ENCODE measurements around the gene DEPDC1B.

The DEPDC1B gene

DNA sequence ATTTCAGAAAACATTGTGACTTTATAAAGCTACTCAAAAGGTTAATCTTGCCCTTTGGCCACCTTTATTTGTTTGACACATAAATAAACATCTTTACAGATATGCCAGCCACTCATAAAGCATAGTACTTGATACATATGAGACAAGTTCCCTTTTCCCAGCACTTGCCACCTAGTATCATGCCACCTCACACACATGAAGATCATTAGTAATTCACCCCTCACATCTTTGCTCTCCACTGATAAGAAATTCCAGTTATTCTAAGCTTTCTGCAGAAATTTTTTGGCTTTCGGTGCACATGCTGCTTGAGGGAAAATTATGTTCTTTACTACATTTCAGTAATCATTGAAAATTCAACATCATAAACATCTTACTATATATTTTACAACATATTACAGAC lies 59.1 kb downstream of the DEPDC1B start:
- no peaks in the 10 kb centered on the region for H3K4me1 ChIP-seq (ENCODE audit: insufficient read depth, low read length)
- H4K20me1 ChIP-seq (ENCODE audit: insufficient read depth, low read length), result no peaks in the 10 kb centered on the region
- no peak overlapping the region for H3K27ac ChIP-seq (ENCODE audit: low read length)
- H3K4me2 ChIP-seq (ENCODE audit: insufficient read depth, low read length), result no peak overlapping the region
- H3K79me2 ChIP-seq (ENCODE audit: insufficient read depth, low read length), result no peaks in the 10 kb centered on the region
- no peaks in the 10 kb centered on the region for H3K27me3 ChIP-seq (ENCODE audit: insufficient read depth, low read length, poor library complexity)
- H2AFZ ChIP-seq (ENCODE audit: low read depth, low read length), result no peak overlapping the region
- ATAC-seq (ENCODE audit: insufficient read depth, low read depth) (no peak), DNase-seq (no peak)
- H3K9ac ChIP-seq (ENCODE audit: low read depth, low read length), result no peak overlapping the region
- no peaks in the 10 kb centered on the region for H3K9me3 ChIP-seq (ENCODE audit: insufficient read depth, low read length, severe bottlenecking)
- H3K36me3 ChIP-seq (ENCODE audit: insufficient read depth, low read length), result peaks cover 79% of the 10 kb centered on the region
- H3K4me3 ChIP-seq (ENCODE audit: low read depth in 1 of 2, low read length in 2 of 2), result no peak overlapping the region
- TF ChIP-seq EZH2 (IDR thresholded peaks at IDR 0.05; ENCODE audit: borderline replicate concordance, low read depth, low read length, severe bottlenecking), result no peak
- TF ChIP-seq CTCF (IDR thresholded peaks at IDR 0.05; ENCODE audit: borderline replicate concordance, extremely low read depth, low read length, poor library complexity, severe bottlenecking), result no peak

GRCh38 chr5:60639544-60639943 lies 60.4 kb downstream of the DEPDC1B start:
- Histone ChIP-seq H3K27ac (ENCODE audit: low read length) (no peak overlapping the region), H3K4me2 (ENCODE audit: insufficient read depth, low read length) (no peak overlapping the region), H3K9ac (ENCODE audit: low read depth, low read length) (no peak overlapping the region), H3K4me3 (ENCODE audit: low read depth in 1 of 2, low read length in 2 of 2) (no peak overlapping the region), H3K79me2 (ENCODE audit: insufficient read depth, low read length) (no peaks in the 10 kb centered on the region), H3K36me3 (ENCODE audit: insufficient read depth, low read length) (peaks cover 83% of the 10 kb centered on the region), H2AFZ (ENCODE audit: low read depth, low read length) (no peak overlapping the region), H3K27me3 (ENCODE audit: insufficient read depth, low read length, poor library complexity) (no peaks in the 10 kb centered on the region), H3K4me1 (ENCODE audit: insufficient read depth, low read length) (no peaks in the 10 kb centered on the region), H3K9me3 (ENCODE audit: insufficient read depth, low read length, severe bottlenecking) (no peaks in the 10 kb centered on the region), H4K20me1 (ENCODE audit: insufficient read depth, low read length) (no peaks in the 10 kb centered on the region)
- no peak for ATAC-seq (ENCODE audit: insufficient read depth, low read depth)
- TF ChIP-seq EZH2 (IDR thresholded peaks at IDR 0.05; ENCODE audit: borderline replicate concordance, low read depth, low read length, severe bottlenecking), result no peak
- DNase-seq, result no peak

GRCh38 chr5:60638300-60638699 lies 61.7 kb downstream of the DEPDC1B start:
- Histone ChIP-seq H3K36me3 (ENCODE audit: insufficient read depth, low read length) (peaks cover 79% of the 10 kb centered on the region), H4K20me1 (ENCODE audit: insufficient read depth, low read length) (no peaks in the 10 kb centered on the region), H3K4me1 (ENCODE audit: insufficient read depth, low read length) (no peaks in the 10 kb centered on the region), H3K4me2 (ENCODE audit: insufficient read depth, low read length) (no peak overlapping the region), H3K9ac (ENCODE audit: low read depth, low read length) (no peak overlapping the region), H3K4me3 (ENCODE audit: low read depth in 1 of 2, low read length in 2 of 2) (no peak overlapping the region), H3K79me2 (ENCODE audit: insufficient read depth, low read length) (no peaks in the 10 kb centered on the region), H2AFZ (ENCODE audit: low read depth, low read length) (no peak overlapping the region), H3K27me3 (ENCODE audit: insufficient read depth, low read length, poor library complexity) (no peaks in the 10 kb centered on the region), H3K9me3 (ENCODE audit: insufficient read depth, low read length, severe bottlenecking) (no peaks in the 10 kb centered on the region), H3K27ac (ENCODE audit: low read length) (no peak overlapping the region)
- no peak for ATAC-seq (ENCODE audit: insufficient read depth, low read depth)
- DNase-seq, result no peak
- TF ChIP-seq EZH2 (IDR thresholded peaks at IDR 0.05; ENCODE audit: borderline replicate concordance, low read depth, low read length, severe bottlenecking) (no peak), CTCF (IDR thresholded peaks at IDR 0.05; ENCODE audit: borderline replicate concordance, extremely low read depth, low read length, poor library complexity, severe bottlenecking) (no peak)

DNA sequence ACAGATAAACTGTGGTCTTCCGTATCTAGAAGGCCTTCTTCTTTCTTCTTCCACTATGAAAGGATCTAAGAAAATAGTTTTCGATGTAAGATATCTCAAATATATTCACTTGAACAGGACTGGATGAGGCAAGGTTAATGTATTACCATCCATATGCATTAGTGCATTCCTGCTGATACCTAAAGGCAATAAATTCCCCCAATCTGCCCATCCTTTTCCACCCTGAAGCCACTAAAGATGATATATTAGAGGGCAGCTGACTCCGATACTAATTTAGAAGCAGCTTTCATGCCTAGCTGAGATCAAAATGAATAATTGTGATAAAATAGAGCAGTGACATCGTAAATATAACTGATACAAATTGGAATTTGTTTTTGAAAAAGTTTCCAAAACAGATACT lies 63.3 kb downstream of the DEPDC1B start:
- Histone ChIP-seq H3K9me3 (ENCODE audit: insufficient read depth, low read length, severe bottlenecking) (no peaks in the 10 kb centered on the region), H3K27me3 (ENCODE audit: insufficient read depth, low read length, poor library complexity) (no peaks in the 10 kb centered on the region), H4K20me1 (ENCODE audit: insufficient read depth, low read length) (no peaks in the 10 kb centered on the region), H3K9ac (ENCODE audit: low read depth, low read length) (no peak overlapping the region), H3K4me3 (ENCODE audit: low read depth in 1 of 2, low read length in 2 of 2) (no peak overlapping the region), H3K79me2 (ENCODE audit: insufficient read depth, low read length) (no peaks in the 10 kb centered on the region), H3K4me2 (ENCODE audit: insufficient read depth, low read length) (no peak overlapping the region), H3K36me3 (ENCODE audit: insufficient read depth, low read length) (peaks cover 79% of the 10 kb centered on the region), H3K27ac (ENCODE audit: low read length) (no peak overlapping the region), H3K4me1 (ENCODE audit: insufficient read depth, low read length) (no peaks in the 10 kb centered on the region), H2AFZ (ENCODE audit: low read depth, low read length) (no peak overlapping the region)
- TF ChIP-seq CTCF (IDR thresholded peaks at IDR 0.05; ENCODE audit: borderline replicate concordance, extremely low read depth, low read length, poor library complexity, severe bottlenecking), result no peak
- TF ChIP-seq EZH2 (IDR thresholded peaks at IDR 0.05; ENCODE audit: borderline replicate concordance, low read depth, low read length, severe bottlenecking), result no peak
- ATAC-seq (ENCODE audit: insufficient read depth, low read depth) (no peak), DNase-seq (no peak)

Measured in DND-41 (cell line).